HepG2 (cell line): Measurements from ENCODE around the gene ZC3H12A. TPM values are rescaled to one million over a fixed set of nuclear protein-coding genes. Genes with fewer than 3 reads are reported as not detected.

ENCODE experiments used
- AKAP8 ChIP-seq: sonication (generic); formaldehyde crosslinking; IDR thresholded peaks from 2 replicates; pipeline ENCODE4 v1.5.1; 2020; ENCODE audit warnings: mild to moderate bottlenecking, missing genetic modification reagents
- HIC2 ChIP-seq: sonication (generic); formaldehyde crosslinking; IDR thresholded peaks from 2 replicates; pipeline ENCODE4 v1.9.0; 2022; ENCODE audit warnings: low read depth, missing genetic modification reagents
- HMG20A ChIP-seq: IDR thresholded peaks from 2 replicates; pipeline ENCODE4 v1.6.1; 2016; ENCODE audit warnings: borderline replicate concordance
- KAT7 ChIP-seq: IDR thresholded peaks from 2 replicates; pipeline ENCODE4 v1.6.1; 2018; ENCODE audit warnings: borderline replicate concordance, missing compliant biosample characterization
- MEIS1 ChIP-seq: sonication (generic); formaldehyde crosslinking; IDR thresholded peaks from 2 replicates; pipeline ENCODE4 v1.9.0; 2021; ENCODE audit warnings: mild to moderate bottlenecking, missing genetic modification reagents, moderate library complexity, borderline replicate concordance
- MTERF4 ChIP-seq: sonication (generic); formaldehyde crosslinking; IDR thresholded peaks from 2 replicates; pipeline ENCODE4 v1.8.0; 2023; ENCODE audit warnings: mild to moderate bottlenecking, missing genetic modification reagents
- MYPOP ChIP-seq: sonication (generic); formaldehyde crosslinking; IDR thresholded peaks from 2 replicates; pipeline ENCODE4 v1.8.1; 2023; ENCODE audit warnings: mild to moderate bottlenecking, moderate library complexity, missing genetic modification reagents
- RAD21 ChIP-seq: fragments of 450-650 bp; formaldehyde crosslinking; IDR thresholded peaks from 2 replicates; pipeline ENCODE4 v1.5.0; 2020; ENCODE audit warnings: mild to moderate bottlenecking
- SMAD9 ChIP-seq: sonication (generic); formaldehyde crosslinking; IDR thresholded peaks from 2 replicates; pipeline ENCODE4 v1.5.1; 2020; ENCODE audit warnings: mild to moderate bottlenecking, missing genetic modification reagents
- SNAPC2 ChIP-seq: sonication (generic); formaldehyde crosslinking; IDR thresholded peaks from 2 replicates; pipeline ENCODE4 v1.8.1; 2022; ENCODE audit warnings: mild to moderate bottlenecking, missing genetic modification reagents
- TAF1 ChIP-seq: sonication (generic); formaldehyde crosslinking; IDR thresholded peaks from 2 replicates; pipeline ENCODE4 v1.4.0; 2020; ENCODE audit warnings: missing genetic modification reagents
- UBTF ChIP-seq: sonication (generic); formaldehyde crosslinking; IDR thresholded peaks from 2 replicates; pipeline ENCODE4 v1.4.0; 2020; ENCODE audit warnings: mild to moderate bottlenecking, missing genetic modification reagents
- YY1 ChIP-seq: IDR thresholded peaks from 2 replicates; pipeline ENCODE4 v1.6.1; 2011; ENCODE audit warnings: low read length, low read depth, moderate library complexity, mild to moderate bottlenecking; ENCODE audit not compliant: insufficient read depth, insufficient replicate concordance
- ZNF136 ChIP-seq: sonication (generic); formaldehyde crosslinking; IDR thresholded peaks from 2 replicates; pipeline ENCODE4 v1.8.1; 2022; ENCODE audit warnings: low read depth, mild to moderate bottlenecking, moderate library complexity, missing genetic modification reagents
- ZNF501 ChIP-seq: sonication (generic); formaldehyde crosslinking; IDR thresholded peaks from 2 replicates; pipeline ENCODE4 v1.5.1; 2020; ENCODE audit warnings: mild to moderate bottlenecking, moderate library complexity, missing genetic modification reagents
- ZNF704 ChIP-seq: sonication (generic); formaldehyde crosslinking; IDR thresholded peaks from 2 replicates; pipeline ENCODE4 v1.8.1; 2023; ENCODE audit warnings: mild to moderate bottlenecking, inconsistent platforms, moderate library complexity, missing genetic modification reagents, borderline replicate concordance
- ZSCAN25 ChIP-seq: sonication (generic); formaldehyde crosslinking; IDR thresholded peaks from 2 replicates; pipeline ENCODE4 v1.8.0; 2022; ENCODE audit warnings: mild to moderate bottlenecking, missing genetic modification reagents
- polyA plus RNA-seq, 8 experiments: library from polyadenylated mRNA; depleted of rRNA in 3 of 8; stranded (reverse) in 7 of 8; unstranded in 1 of 8; fragments of >200 nt; fragmentation: Illumina TruSeq in 4 of 8; extraction: Trizol in 4 of 8; gene quantifications; 2 replicates each; pipeline versions ENCODE4 v1.2.1 to v1.2.3, GENCODE V29; 2011 to 2016; ENCODE audit warnings: low read depth in 4 of 8, missing spikeins in 1 of 8, mixed read lengths in 1 of 8; ENCODE audit not compliant: insufficient read depth in 1 of 8
- total RNA-seq, 5 experiments: library from RNA; depleted of rRNA; stranded (reverse); fragments of >200 nt; fragmentation: Illumina TruSeq; extraction: Trizol; gene quantifications; 2 replicates each; pipeline ENCODE4 v1.2.3, GENCODE V29; 2016; ENCODE audit warnings: low read depth in 1 of 5

Gene ZC3H12A
- total and polyA plus RNA-seq, 2 of the 13 experiments (the other 11 are each of a cell fraction or from before 2014, with no cell fraction given): 6.8 to 13.3 TPM

- TF ChIP-seq MYPOP (CRISPR knock-in tag) (peak; percentile 15; the same call in 1 of the 2 replicates), MTERF4 (CRISPR knock-in tag) (peak; percentile 54; the same call in 1 of the 2 replicates), TAF1 (CRISPR knock-in tag) (peak; percentile 16; the same call in 1 of the 2 replicates), RAD21 (CRISPR knock-in tag) (no peak), HIC2 (CRISPR knock-in tag) (peak; percentile 9; the same call in 1 of the 2 replicates), SNAPC2 (no peak), ZSCAN25 (0 out of 2 replicates have a peak, but pooled peaks have one; percentile 52), MEIS1 (CRISPR knock-in tag) (peak; percentile 61; the same call in 1 of the 2 replicates), SMAD9 (CRISPR knock-in tag) (no peak), ZNF704 (CRISPR knock-in tag) (no peak), HMG20A (peak; percentile 20; the same call in 1 of the 2 replicates), KAT7 (CRISPR knock-in tag) (peak; percentile 40; the same call in 1 of the 2 replicates), ZNF501 (peak; percentile 66), AKAP8 (CRISPR knock-in tag) (peak; percentile 19; the same call in 1 of the 2 replicates), YY1 (peak; percentile 7), UBTF (CRISPR knock-in tag) (0 out of 2 replicates have a peak, but pooled peaks have one; percentile 26), ZNF136 (CRISPR knock-in tag) (peak; percentile 81; the same call in 1 of the 2 replicates)
Measured at GRCh38 chr1:37476460-37477197, 2.2 kb downstream of the ZC3H12A start (continued).
